ACC112 (cell line): ENCODE measurements around the gene CRCP.

Experiments
- H2AFZ ChIP-seq: fragments of 200-600 bp; sonication (generic); one replicate; pipeline ENCODE4 v1.6.0; 2017; ENCODE audit warnings: antibody characterized with exemption, low read length; ENCODE audit not compliant: unreplicated experiment
- H3K27ac ChIP-seq: fragments of 200-600 bp; sonication (generic); 2 replicates; pipeline ENCODE4 v1.5.1; 2014; ENCODE audit warnings: low read depth, mild to moderate bottlenecking, antibody characterized with exemption, low read length, moderate library complexity
- H3K27me3 ChIP-seq: fragments of 200-600 bp; sonication (generic); 2 replicates; pipeline ENCODE4 v1.6.1; 2014; ENCODE audit warnings: mild to moderate bottlenecking, antibody characterized with exemption, low read length, moderate library complexity, mixed read lengths; ENCODE audit not compliant: insufficient read depth
- H3K36me3 ChIP-seq: fragments of 200-600 bp; sonication (generic); 2 replicates; pipeline ENCODE4 v1.6.1; 2016; ENCODE audit warnings: mild to moderate bottlenecking, antibody characterized with exemption, low read length, moderate library complexity, mixed read lengths; ENCODE audit not compliant: insufficient read depth
- H3K4me1 ChIP-seq: fragments of 200-600 bp; sonication (generic); one replicate; pipeline ENCODE4 v1.6.1; 2016; ENCODE audit warnings: low read length, mixed read lengths; ENCODE audit not compliant: insufficient read depth, unreplicated experiment, control insufficient read depth
- H3K4me3 ChIP-seq: fragments of 200-600 bp; sonication (generic); 2 replicates; pipeline ENCODE4 v1.5.1; 2014; ENCODE audit warnings: mild to moderate bottlenecking, low read depth, low read length
- H3K79me2 ChIP-seq: fragments of 200-600 bp; sonication (generic); one replicate; pipeline ENCODE4 v1.6.0; 2016; ENCODE audit warnings: low read length; ENCODE audit not compliant: control insufficient read depth, unreplicated experiment, insufficient read depth

Gene CRCP

GRCh38 chr7:66189695-66190503 lies 75.3 kb downstream of the CRCP start:
- H3K36me3 ChIP-seq = no peaks in the 10 kb centered on the region
- no peaks in the 10 kb centered on the region for H3K4me1 ChIP-seq
- no peak overlapping the region for H2AFZ ChIP-seq
- no peak overlapping the region for H3K27ac ChIP-seq
- H3K27me3 ChIP-seq = no peaks in the 10 kb centered on the region
- H3K4me3 ChIP-seq = no peak overlapping the region
- no peaks in the 10 kb centered on the region for H3K79me2 ChIP-seq

- no peak overlapping the region for H3K4me3 ChIP-seq
- no peaks in the 10 kb centered on the region for H3K79me2 ChIP-seq
- H3K36me3 ChIP-seq = no peaks in the 10 kb centered on the region
- H3K27me3 ChIP-seq = no peaks in the 10 kb centered on the region
- no peak overlapping the region for H2AFZ ChIP-seq
- no peak overlapping the region for H3K27ac ChIP-seq
- no peaks in the 10 kb centered on the region for H3K4me1 ChIP-seq
Observed at GRCh38 chr7:66190504-66190857, 75.8 kb downstream of the CRCP start.

- Histone ChIP-seq H3K4me3 (no peak overlapping the region), H3K79me2 (no peaks in the 10 kb centered on the region), H3K36me3 (no peaks in the 10 kb centered on the region), H3K27me3 (no peaks in the 10 kb centered on the region), H2AFZ (no peak overlapping the region), H3K27ac (no peak overlapping the region), H3K4me1 (no peaks in the 10 kb centered on the region)
Observed at GRCh38 chr7:66193146-66193725, 78.6 kb downstream of the CRCP start.

GRCh38 chr7:66198469-66198868 lies 83.8 kb downstream of the CRCP start:
- Histone ChIP-seq H3K4me3 (no peak overlapping the region), H2AFZ (no peak overlapping the region)

GRCh38 chr7:66198956-66199355 lies 84.3 kb downstream of the CRCP start:
- Histone ChIP-seq H3K79me2 (no peaks in the 10 kb centered on the region), H3K36me3 (no peaks in the 10 kb centered on the region), H3K4me3 (no peak overlapping the region), H2AFZ (no peak overlapping the region), H3K27me3 (no peaks in the 10 kb centered on the region), H3K27ac (no peak overlapping the region), H3K4me1 (no peaks in the 10 kb centered on the region)

More at GRCh38 chr7:66198469-66198868, 83.8 kb downstream of the CRCP start:
- Histone ChIP-seq H3K27ac (no peak overlapping the region), H3K79me2 (no peaks in the 10 kb centered on the region), H3K36me3 (no peaks in the 10 kb centered on the region), H3K4me1 (no peaks in the 10 kb centered on the region), H3K27me3 (no peaks in the 10 kb centered on the region)

- Histone ChIP-seq H3K79me2 (peaks cover 23% of the 10 kb centered on the region), H3K27ac (no peak overlapping the region), H3K4me1 (peaks cover 5% of the 10 kb centered on the region), H3K4me3 (no peak overlapping the region), H3K36me3 (no peaks in the 10 kb centered on the region), H3K27me3 (no peaks in the 10 kb centered on the region), H2AFZ (no peak overlapping the region)
Observed at GRCh38 chr7:66202441-66202840, 87.8 kb downstream of the CRCP start.
